Left ventricle myocardium inferior (tissue), 1 donor: Measurements from ENCODE around the gene NCKAP5. TPM values are rescaled to one million over a fixed set of nuclear protein-coding genes. Genes with fewer than 3 reads are reported as not detected.

Source experiments
- DNase-seq: peaks from one replicate; pipeline ENCODE4 v3.0.0-alpha.2; 2020
- H3K27ac ChIP-seq: fragments of 200-600 bp; replicated peaks from 2 replicates; pipeline ENCODE4 v1.8.0; 2021
- H3K27me3 ChIP-seq: fragments of 200-600 bp; 2 replicates; pipeline ENCODE4 v1.8.0; 2021; ENCODE audit warnings: low read depth
- H3K36me3 ChIP-seq: fragments of 200-600 bp; 2 replicates; pipeline ENCODE4 v1.8.0; 2021
- H3K4me1 ChIP-seq: fragments of 200-600 bp; 2 replicates; pipeline ENCODE4 v1.8.0; 2021
- H3K4me3 ChIP-seq: fragments of 200-600 bp; 2 replicates; pipeline ENCODE4 v1.8.0; 2021; ENCODE audit warnings: mild to moderate bottlenecking, moderate library complexity
- H3K9me3 ChIP-seq: fragments of 200-600 bp; replicated peaks from 2 replicates; pipeline ENCODE4 v1.8.0; 2021
- CTCF ChIP-seq: fragments of 200-600 bp; IDR thresholded peaks from 2 replicates; pipeline ENCODE4 v1.8.0; 2021; ENCODE audit warnings: antibody characterized with exemption, mild to moderate bottlenecking, borderline replicate concordance
- intact Hi-C: fragments of 100-400 bp; cut with micrococcal nuclease; formaldehyde crosslinking; loops from one replicate; pipeline ENCODE4 v1.11.0; 2022
- total RNA-seq: library from RNA; stranded (reverse); fragmentation: NEBNext Ultra II Directional; extraction: Animal tissue kit (Norgen Biotek cat#: 25700); gene quantifications from one replicate; pipeline ENCODE4 v1.2.1, GENCODE V29; 2021
- donor health status: DM: no; HTN: yes; CAD: no; lungs with severe emphysema.

The NCKAP5 gene
- total RNA-seq, 1 donor from 2014 or later = 6.0 TPM

GRCh38 chr2:132830321-132830827, 737.9 kb downstream of the NCKAP5 start:
- Histone ChIP-seq H3K4me3 (no peak overlapping the region), H3K27ac (no peak overlapping the region), H3K27me3 (no peaks in the 10 kb centered on the region), H3K36me3 (no peaks in the 10 kb centered on the region), H3K9me3 (peaks cover 21% of the 10 kb centered on the region), H3K4me1 (no peaks in the 10 kb centered on the region)
- TF ChIP-seq CTCF = no peak
- intact Hi-C loops = no loop called here
- DNase-seq = no peak

- Histone ChIP-seq H3K4me3 (no peak overlapping the region), H3K27me3 (no peaks in the 10 kb centered on the region), H3K9me3 (no peaks in the 10 kb centered on the region), H3K4me1 (no peaks in the 10 kb centered on the region), H3K36me3 (no peaks in the 10 kb centered on the region), H3K27ac (no peak overlapping the region)
- TF ChIP-seq CTCF = no peak
- intact Hi-C loops = no loop called here
- DNase-seq = no peak
Observed at GRCh38 chr2:132825601-132826000, 742.7 kb downstream of the NCKAP5 start.

- no peak for TF ChIP-seq CTCF
- intact Hi-C loops = no loop called here
Observed at GRCh38 chr2:132824716-132825115, 743.5 kb downstream of the NCKAP5 start.

GRCh38 chr2:132816234-132816633, 752.0 kb downstream of the NCKAP5 start:
- no peak for TF ChIP-seq CTCF
- H3K9me3 ChIP-seq = no peaks in the 10 kb centered on the region
- no peak for DNase-seq
- no peaks in the 10 kb centered on the region for H3K36me3 ChIP-seq
- H3K4me3 ChIP-seq = no peak overlapping the region
- no peaks in the 10 kb centered on the region for H3K27me3 ChIP-seq
- no peak overlapping the region for H3K27ac ChIP-seq
- no peaks in the 10 kb centered on the region for H3K4me1 ChIP-seq
- intact Hi-C loops = no loop called here

More at GRCh38 chr2:132824716-132825115, 743.5 kb downstream of the NCKAP5 start:
- no peak overlapping the region for H3K4me3 ChIP-seq
- H3K9me3 ChIP-seq = no peaks in the 10 kb centered on the region
- H3K36me3 ChIP-seq = no peaks in the 10 kb centered on the region
- no peak overlapping the region for H3K27ac ChIP-seq
- H3K4me1 ChIP-seq = no peaks in the 10 kb centered on the region
- no peak for DNase-seq
- H3K27me3 ChIP-seq = no peaks in the 10 kb centered on the region

- no peak overlapping the region for H3K4me3 ChIP-seq
- TF ChIP-seq CTCF = no peak
- DNase-seq = no peak
- intact Hi-C loops = no loop called here
- H3K27me3 ChIP-seq = no peaks in the 10 kb centered on the region
- H3K4me1 ChIP-seq = no peaks in the 10 kb centered on the region
- no peaks in the 10 kb centered on the region for H3K36me3 ChIP-seq
- no peak overlapping the region for H3K27ac ChIP-seq
- H3K9me3 ChIP-seq = no peaks in the 10 kb centered on the region
Observed at GRCh38 chr2:132815516-132815915, 752.7 kb downstream of the NCKAP5 start.
